WERI-Rb-1 (cell line): ENCODE results near the gene RSU1.
A peak's percentile ranks its signal among the peaks of the same experiment; 100 is the strongest.

Source experiments
- DNase-seq: peaks from one replicate; pipeline ENCODE4 v3.0.0-alpha.2; 2020
- H3K27ac ChIP-seq: fragments of 250-450 bp; sonication (Bioruptor Pico); 2 replicates; pipeline ENCODE4 v1.5.1; 2020; ENCODE audit warnings: mild to moderate bottlenecking, moderate library complexity
- H3K27me3 ChIP-seq: fragments of 250-450 bp; sonication (Bioruptor Pico); 2 replicates; pipeline ENCODE4 v1.5.1; 2021; ENCODE audit warnings: mild to moderate bottlenecking, low read depth, moderate library complexity; ENCODE audit not compliant: insufficient read depth, severe bottlenecking
- H3K36me3 ChIP-seq: fragments of 250-450 bp; sonication (Bioruptor Pico); 2 replicates; pipeline ENCODE4 v1.5.1; 2020; ENCODE audit warnings: mild to moderate bottlenecking, moderate library complexity
- H3K4me3 ChIP-seq: 2 replicates; pipeline ENCODE4 v1.5.1; 2011; ENCODE audit warnings: low read depth, mild to moderate bottlenecking, control low read depth, low read length
- H3K9me3 ChIP-seq: fragments of 250-450 bp; sonication (Bioruptor Pico); 2 replicates; pipeline ENCODE4 v1.5.1; 2021; ENCODE audit warnings: mild to moderate bottlenecking, moderate library complexity; ENCODE audit not compliant: severe bottlenecking
- TF ChIP-seq, protein P1 (sequence below): IDR thresholded peaks from 2 replicates; pipeline ENCODE4 v1.5.1; 2011; ENCODE audit warnings: low read depth, mild to moderate bottlenecking, control low read depth, inconsistent platforms, low read length

The RSU1 gene

DNA sequence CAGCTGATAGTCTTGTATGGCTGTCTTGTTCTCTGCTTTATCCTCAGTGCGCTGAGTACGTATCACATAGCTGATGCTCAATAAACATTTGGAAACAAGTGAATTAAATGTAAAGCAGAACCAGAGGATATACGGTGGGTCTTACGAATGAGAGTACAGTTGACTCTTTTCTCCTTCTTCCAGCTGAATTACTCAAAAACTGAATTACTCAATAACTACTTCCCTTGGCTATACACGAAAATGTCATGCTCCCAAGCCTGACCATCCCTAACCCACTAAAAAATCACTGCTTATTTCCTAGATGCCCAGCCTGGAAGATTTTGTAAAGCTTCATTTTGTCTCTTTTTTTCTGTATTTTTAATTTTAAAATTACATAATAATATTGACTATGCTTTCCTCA is 3.2 kb upstream of the RSU1 start:
- H3K27me3 ChIP-seq, result no peaks in the 10 kb centered on the region
- no peaks in the 10 kb centered on the region for H3K36me3 ChIP-seq
- no peak overlapping the region for H3K4me3 ChIP-seq
- no peaks in the 10 kb centered on the region for H3K9me3 ChIP-seq
- TF ChIP-seq, protein P1, sequence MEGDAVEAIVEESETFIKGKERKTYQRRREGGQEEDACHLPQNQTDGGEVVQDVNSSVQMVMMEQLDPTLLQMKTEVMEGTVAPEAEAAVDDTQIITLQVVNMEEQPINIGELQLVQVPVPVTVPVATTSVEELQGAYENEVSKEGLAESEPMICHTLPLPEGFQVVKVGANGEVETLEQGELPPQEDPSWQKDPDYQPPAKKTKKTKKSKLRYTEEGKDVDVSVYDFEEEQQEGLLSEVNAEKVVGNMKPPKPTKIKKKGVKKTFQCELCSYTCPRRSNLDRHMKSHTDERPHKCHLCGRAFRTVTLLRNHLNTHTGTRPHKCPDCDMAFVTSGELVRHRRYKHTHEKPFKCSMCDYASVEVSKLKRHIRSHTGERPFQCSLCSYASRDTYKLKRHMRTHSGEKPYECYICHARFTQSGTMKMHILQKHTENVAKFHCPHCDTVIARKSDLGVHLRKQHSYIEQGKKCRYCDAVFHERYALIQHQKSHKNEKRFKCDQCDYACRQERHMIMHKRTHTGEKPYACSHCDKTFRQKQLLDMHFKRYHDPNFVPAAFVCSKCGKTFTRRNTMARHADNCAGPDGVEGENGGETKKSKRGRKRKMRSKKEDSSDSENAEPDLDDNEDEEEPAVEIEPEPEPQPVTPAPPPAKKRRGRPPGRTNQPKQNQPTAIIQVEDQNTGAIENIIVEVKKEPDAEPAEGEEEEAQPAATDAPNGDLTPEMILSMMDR, result no peak
- no peak for DNase-seq
- H3K27ac ChIP-seq, result no peak overlapping the region

DNA sequence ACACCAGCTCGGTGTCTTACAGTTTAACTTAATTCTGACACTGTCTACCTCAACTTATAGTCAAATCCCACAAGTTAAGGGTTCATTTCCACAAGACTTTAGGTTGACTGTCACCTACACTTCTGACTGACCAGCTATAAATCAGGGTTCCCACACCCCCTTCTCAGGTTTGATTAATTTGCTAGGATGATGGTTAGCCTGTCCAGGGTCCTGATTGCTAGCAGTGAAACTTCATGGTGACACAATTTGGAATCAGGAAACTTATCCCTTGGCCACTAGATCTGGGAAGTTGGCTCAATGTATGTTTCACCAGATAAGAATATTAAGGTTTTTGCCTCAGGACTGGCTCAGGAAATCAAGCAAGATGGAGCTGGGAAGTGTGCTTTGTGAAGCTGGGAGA is 2.8 kb upstream of the RSU1 start:
- TF ChIP-seq, protein P1, result no peak
- Histone ChIP-seq H3K4me3 (no peak overlapping the region), H3K27me3 (no peaks in the 10 kb centered on the region), H3K27ac (no peak overlapping the region), H3K36me3 (no peaks in the 10 kb centered on the region), H3K9me3 (no peaks in the 10 kb centered on the region)
- no peak for DNase-seq

DNA sequence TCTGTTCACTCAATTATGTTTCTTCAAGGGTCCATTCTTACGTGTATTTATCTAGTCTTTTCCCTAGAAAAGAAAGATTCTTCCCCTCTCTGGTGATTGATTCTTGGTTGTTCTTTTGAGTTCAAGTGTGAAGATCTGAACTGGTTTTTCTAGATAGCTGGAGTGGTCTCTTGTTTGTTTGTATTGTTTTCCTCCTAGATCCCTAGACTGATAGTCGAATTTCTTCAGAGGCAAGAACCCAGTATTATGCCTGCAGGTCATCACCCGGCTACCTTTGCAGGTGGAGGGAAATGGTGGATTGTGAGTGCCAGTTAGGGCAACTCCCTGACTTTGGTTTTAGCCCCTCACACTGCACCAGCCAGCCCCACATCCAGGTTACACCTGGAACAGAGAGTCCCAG is 2.2 kb upstream of the RSU1 start:
- H3K9me3 ChIP-seq, result no peaks in the 10 kb centered on the region
- no peaks in the 10 kb centered on the region for H3K36me3 ChIP-seq
- H3K4me3 ChIP-seq, result no peak overlapping the region
- H3K27me3 ChIP-seq, result no peaks in the 10 kb centered on the region
- DNase-seq, result no peak
- H3K27ac ChIP-seq, result no peak overlapping the region
- TF ChIP-seq, protein P1, result no peak

DNA sequence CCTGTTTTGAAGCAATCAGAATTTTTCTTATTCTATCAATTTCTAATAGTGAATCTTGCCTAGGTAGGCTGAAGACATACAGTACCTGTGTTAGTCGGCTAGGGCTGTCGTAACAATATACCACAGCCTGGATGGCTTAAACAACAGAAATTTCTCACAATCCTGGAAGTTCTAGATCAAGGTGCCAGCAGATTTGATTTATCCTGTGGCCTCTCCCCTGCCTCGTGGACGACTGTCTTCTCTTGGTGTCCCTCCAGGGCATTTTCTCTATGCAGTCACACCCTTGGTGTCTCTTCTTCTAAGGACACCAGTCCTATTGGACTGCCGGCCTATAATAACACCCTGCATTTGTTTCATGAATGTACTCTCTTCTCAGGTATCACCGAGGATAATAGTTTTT is 1.8 kb upstream of the RSU1 start:
- DNase-seq, result no peak
- H3K36me3 ChIP-seq, result no peaks in the 10 kb centered on the region
- H3K9me3 ChIP-seq, result no peaks in the 10 kb centered on the region
- H3K27me3 ChIP-seq, result no peaks in the 10 kb centered on the region
- no peak overlapping the region for H3K4me3 ChIP-seq
- TF ChIP-seq, protein P1, result no peak
- no peak overlapping the region for H3K27ac ChIP-seq

DNA sequence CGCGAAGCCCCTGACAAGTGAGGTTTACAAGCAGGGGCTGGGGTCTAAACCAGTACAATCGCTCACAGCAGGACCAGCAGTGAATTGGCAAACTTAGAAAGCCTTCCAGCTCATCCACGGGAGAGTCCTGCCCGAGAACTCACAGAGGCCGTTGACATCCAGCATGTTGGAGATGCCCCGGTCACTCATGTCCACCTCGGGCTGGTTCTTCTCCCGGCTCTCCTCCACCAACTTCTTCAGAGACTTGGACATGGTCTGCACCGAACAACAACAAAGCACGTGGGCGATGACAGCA is 447 bp downstream of the RSU1 start:
- Histone ChIP-seq H3K4me3 (peak overlapping the region; percentile 83), H3K36me3 (no peaks in the 10 kb centered on the region), H3K27me3 (no peaks in the 10 kb centered on the region), H3K9me3 (no peaks in the 10 kb centered on the region), H3K27ac (no peak overlapping the region)
- DNase-seq, result no peak
- TF ChIP-seq, protein P1, result no peak

DNA sequence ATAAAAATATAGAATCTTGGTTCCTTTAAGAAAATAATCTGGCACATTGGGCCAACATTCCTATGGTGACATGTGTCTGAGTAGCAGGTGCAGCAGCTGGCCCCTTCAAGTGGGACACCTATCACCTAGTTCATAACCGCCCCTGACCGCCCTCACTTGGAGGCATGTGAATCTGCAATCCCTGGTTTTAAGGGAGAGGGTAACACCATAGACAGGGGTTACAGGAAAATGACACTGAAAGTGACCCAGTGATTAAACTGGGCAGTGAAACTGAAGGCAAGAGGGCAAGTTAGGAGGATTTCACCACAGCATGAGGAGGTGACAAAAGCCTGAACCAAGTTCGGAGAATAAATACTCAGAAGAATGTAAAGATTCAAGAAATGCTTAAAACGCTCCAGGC is 1.1 kb downstream of the RSU1 start:
- H3K36me3 ChIP-seq, result no peaks in the 10 kb centered on the region
- no peaks in the 10 kb centered on the region for H3K27me3 ChIP-seq
- no peaks in the 10 kb centered on the region for H3K9me3 ChIP-seq
- TF ChIP-seq, protein P1, result no peak
- no peak for DNase-seq
- H3K27ac ChIP-seq, result no peak overlapping the region
- H3K4me3 ChIP-seq, result no peak overlapping the region
